ENCODE results near the gene SEC31B. TPM values are rescaled to one million over a fixed set of nuclear protein-coding genes. Genes with fewer than 3 reads are reported as not detected.

The SEC31B gene
- total and polyA plus RNA-seq, 3 experiments from 2014 or later, result 2.3 to 15.8 (median 15.4) TPM

DNA sequence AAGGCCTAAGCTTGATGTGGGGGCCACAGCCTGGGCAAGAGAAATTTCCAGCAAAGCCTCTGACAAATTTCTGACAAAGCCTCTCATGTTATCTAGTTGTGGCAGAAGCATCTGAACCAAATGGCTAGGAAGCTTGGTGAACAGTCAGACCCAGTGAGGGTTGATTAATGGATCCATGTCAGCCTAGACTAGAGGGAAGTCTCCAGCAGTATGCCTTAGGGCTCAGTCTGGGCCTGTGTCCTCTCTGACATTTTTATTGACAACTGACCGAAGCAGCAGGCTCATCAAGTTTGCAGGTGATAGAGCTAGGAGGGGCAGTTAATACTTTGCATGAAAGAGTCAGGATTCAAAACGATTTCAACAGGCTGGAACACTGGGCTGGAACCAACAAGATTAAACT lies 41.3 kb upstream of the SEC31B start:
- Mint-ChIP-seq H3K9me3 (no peaks in the 10 kb centered on the region), H3K27ac (no peak overlapping the region), H3K4me1 (peaks cover 13 to 18% (median 17%) of the 10 kb centered on the region in 3 donors), H3K4me3 (peak overlapping the region in 3 of 7 donors; percentile 29 to 69 (median 38)), H3K36me3 (peaks cover 5 to 29% (median 11%) of the 10 kb centered on the region in 3 donors), H3K27me3 (peaks cover 31 to 35% of the 10 kb centered on the region in 2 donors)
- no peaks in the 10 kb centered on the region for H3K9me3 ChIP-seq (ENCODE audit: low read length)
- H3K36me3 ChIP-seq (ENCODE audit: insufficient read depth, low read length), result no peaks in the 10 kb centered on the region
- H3K27ac ChIP-seq (ENCODE audit: low read depth, low read length), result no peak overlapping the region
- ChIA-PET POLR2A (interaction anchor here (1.0 kb wide), 1 partner anchor 10 kb away, joined by 4 read pairs; no protein-coding TSS in a partner anchor), CTCF (interaction anchor here (0.7 to 3.5 kb wide), 3 partner anchors 11 to 182 kb away, joined by 3 to 17 read pairs (median 4); no protein-coding TSS in a partner anchor)
- DNase-seq, result no peak
- H3K4me1 ChIP-seq (ENCODE audit: insufficient read depth, low read length), result peaks cover 13% of the 10 kb centered on the region
- H3K27me3 ChIP-seq (ENCODE audit: insufficient read depth, low read length, poor library complexity, severe bottlenecking), result peaks cover 14% of the 10 kb centered on the region
- H3K4me3 ChIP-seq (ENCODE audit: low read length), result no peak overlapping the region

DNA sequence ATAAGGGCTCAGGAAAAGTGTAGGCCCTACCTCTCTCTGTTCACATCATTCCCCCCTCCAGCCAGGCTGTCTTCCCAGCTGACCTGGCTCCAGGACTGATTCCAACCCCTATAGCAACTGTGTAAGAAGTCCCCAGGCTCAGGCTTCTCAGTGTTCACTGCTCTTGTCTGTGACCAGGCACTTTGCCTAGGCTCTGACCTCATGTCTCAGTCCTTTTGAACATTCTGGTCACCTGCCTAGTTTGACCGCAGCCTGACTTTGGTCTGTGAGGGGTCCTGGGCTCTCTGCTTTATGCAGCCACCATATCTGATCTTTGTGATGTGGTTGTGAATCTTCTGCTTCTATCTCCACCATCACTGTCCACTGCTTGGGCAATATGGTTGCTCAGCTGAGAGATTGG lies 40.6 kb upstream of the SEC31B start:
- Histone ChIP-seq H3K9me3 (ENCODE audit: low read length) (no peaks in the 10 kb centered on the region), H3K4me3 (ENCODE audit: low read length) (no peak overlapping the region), H3K4me1 (ENCODE audit: insufficient read depth, low read length) (peaks cover 13% of the 10 kb centered on the region), H3K27ac (ENCODE audit: low read depth, low read length) (no peak overlapping the region), H3K36me3 (ENCODE audit: insufficient read depth, low read length) (no peaks in the 10 kb centered on the region), H3K27me3 (ENCODE audit: insufficient read depth, low read length, poor library complexity, severe bottlenecking) (peaks cover 12% of the 10 kb centered on the region)
- peaks cover 26 to 35% of the 10 kb centered on the region in 2 donors for H3K27me3 Mint-ChIP-seq
- peaks cover 13 to 18% (median 17%) of the 10 kb centered on the region in 3 donors for H3K4me1 Mint-ChIP-seq
- H3K36me3 Mint-ChIP-seq, result peaks cover 5 to 33% (median 14%) of the 10 kb centered on the region in 3 donors
- ChIA-PET CTCF (interaction anchor here (0.7 to 3.5 kb wide), 2 partner anchors 10 to 183 kb away, joined by 3 to 17 read pairs; no protein-coding TSS in a partner anchor), POLR2A (interaction anchor here (1.0 kb wide), 1 partner anchor 9 kb away, joined by 4 read pairs; no protein-coding TSS in a partner anchor)
- no peak for DNase-seq
- no peak overlapping the region for H3K4me3 Mint-ChIP-seq
- no peaks in the 10 kb centered on the region for H3K9me3 Mint-ChIP-seq
- H3K27ac Mint-ChIP-seq, result no peak overlapping the region

- H3K27me3 Mint-ChIP-seq, result no peaks in the 10 kb centered on the region
These were observed 35.2 kb upstream of the SEC31B start for GRCh38 chr10:100554902-100555301.

GRCh38 chr10:100553929-100554328 lies 34.3 kb upstream of the SEC31B start:
- POLR2A ChIA-PET, result no interaction called here
- CTCF ChIA-PET, result no interaction called here
- H3K27ac Mint-ChIP-seq, result peak overlapping the region in 1 of 8 donors; percentile 19

More at GRCh38 chr10:100554902-100555301, 35.2 kb upstream of the SEC31B start:
- H3K4me3 Mint-ChIP-seq, result no peak overlapping the region
- peaks cover 9 to 68% (median 12%) of the 10 kb centered on the region in 3 donors for H3K36me3 Mint-ChIP-seq
- peaks cover 2% of the 10 kb centered on the region for H3K36me3 ChIP-seq (ENCODE audit: insufficient read depth, low read length)
- H3K27ac Mint-ChIP-seq, result no peak overlapping the region
- H3K4me1 Mint-ChIP-seq, result peaks cover 0 to 4% (median 0%) of the 10 kb centered on the region in 3 donors
- CTCF ChIA-PET, result interaction anchor here (1.1 kb wide), 1 partner anchor 20 kb away, joined by 3 read pairs; no protein-coding TSS in a partner anchor
- no peaks in the 10 kb centered on the region for H3K9me3 Mint-ChIP-seq
- no peak for DNase-seq
- POLR2A ChIA-PET, result no interaction called here
- no peak overlapping the region for H3K27ac ChIP-seq (ENCODE audit: low read depth, low read length)
- no peaks in the 10 kb centered on the region for H3K27me3 ChIP-seq (ENCODE audit: insufficient read depth, low read length, poor library complexity, severe bottlenecking)
- H3K4me1 ChIP-seq (ENCODE audit: insufficient read depth, low read length), result no peaks in the 10 kb centered on the region
- H3K4me3 ChIP-seq (ENCODE audit: low read length), result no peak overlapping the region
- no peaks in the 10 kb centered on the region for H3K9me3 ChIP-seq (ENCODE audit: low read length)

GRCh38 chr10:100551738-100552137 lies 32.1 kb upstream of the SEC31B start:
- Histone ChIP-seq H3K4me3 (ENCODE audit: low read length) (no peak overlapping the region), H3K36me3 (ENCODE audit: insufficient read depth, low read length) (peaks cover 30% of the 10 kb centered on the region), H3K27ac (ENCODE audit: low read depth, low read length) (no peak overlapping the region), H3K27me3 (ENCODE audit: insufficient read depth, low read length, poor library complexity, severe bottlenecking) (no peaks in the 10 kb centered on the region), H3K4me1 (ENCODE audit: insufficient read depth, low read length) (no peaks in the 10 kb centered on the region), H3K9me3 (ENCODE audit: low read length) (no peaks in the 10 kb centered on the region)
- POLR2A ChIA-PET, result no interaction called here
- DNase-seq, result no peak
- Mint-ChIP-seq H3K4me1 (peaks cover 0 to 2% (median 0%) of the 10 kb centered on the region in 3 donors), H3K9me3 (no peaks in the 10 kb centered on the region), H3K27me3 (no peaks in the 10 kb centered on the region), H3K27ac (no peak overlapping the region), H3K4me3 (no peak overlapping the region), H3K36me3 (peaks cover 15 to 81% (median 24%) of the 10 kb centered on the region in 3 donors)
- CTCF ChIA-PET, result interaction anchor here (1.3 to 1.4 kb wide), 2 partner anchors 11 to 12 kb away, joined by 3 to 4 read pairs; no protein-coding TSS in a partner anchor

More at GRCh38 chr10:100553929-100554328, 34.3 kb upstream of the SEC31B start:
- H3K4me3 Mint-ChIP-seq, result no peak overlapping the region
- peaks cover 12% of the 10 kb centered on the region for H3K36me3 ChIP-seq (ENCODE audit: insufficient read depth, low read length)
- H3K27ac ChIP-seq (ENCODE audit: low read depth, low read length), result no peak overlapping the region
- no peaks in the 10 kb centered on the region for H3K27me3 Mint-ChIP-seq
- no peaks in the 10 kb centered on the region for H3K9me3 Mint-ChIP-seq
- no peak overlapping the region for H3K4me3 ChIP-seq (ENCODE audit: low read length)
- H3K9me3 ChIP-seq (ENCODE audit: low read length), result no peaks in the 10 kb centered on the region
- H3K36me3 Mint-ChIP-seq, result peaks cover 12 to 77% (median 13%) of the 10 kb centered on the region in 3 donors
- no peak for DNase-seq
- no peaks in the 10 kb centered on the region for H3K4me1 ChIP-seq (ENCODE audit: insufficient read depth, low read length)
- peaks cover 0 to 4% (median 0%) of the 10 kb centered on the region in 3 donors for H3K4me1 Mint-ChIP-seq
- H3K27me3 ChIP-seq (ENCODE audit: insufficient read depth, low read length, poor library complexity, severe bottlenecking), result no peaks in the 10 kb centered on the region

DNA sequence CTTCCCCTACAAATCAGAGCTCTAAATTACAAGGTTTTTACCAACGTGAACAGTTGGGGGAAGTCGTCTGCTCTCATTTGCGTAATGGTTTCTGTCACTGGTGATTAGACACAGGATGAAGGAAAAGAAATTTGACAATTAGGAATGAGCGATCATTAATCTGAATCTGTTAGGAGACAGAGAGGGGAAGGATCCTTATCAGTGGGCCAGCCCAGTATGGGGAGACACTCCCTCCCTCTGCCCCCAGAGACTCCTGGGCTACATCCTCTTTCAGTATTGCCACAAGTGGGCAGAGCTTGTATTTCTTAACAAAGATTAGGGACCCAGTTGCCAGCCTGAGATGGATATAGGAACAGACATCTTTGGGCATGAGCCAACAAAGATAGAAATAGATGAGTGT lies 31.5 kb upstream of the SEC31B start:
- Histone ChIP-seq H3K9me3 (ENCODE audit: low read length) (no peaks in the 10 kb centered on the region), H3K4me3 (ENCODE audit: low read length) (no peak overlapping the region), H3K36me3 (ENCODE audit: insufficient read depth, low read length) (peaks cover 30% of the 10 kb centered on the region), H3K27me3 (ENCODE audit: insufficient read depth, low read length, poor library complexity, severe bottlenecking) (no peaks in the 10 kb centered on the region), H3K27ac (ENCODE audit: low read depth, low read length) (no peak overlapping the region), H3K4me1 (ENCODE audit: insufficient read depth, low read length) (no peaks in the 10 kb centered on the region)
- CTCF ChIA-PET, result interaction anchor here (1.3 to 1.4 kb wide), 2 partner anchors 11 to 12 kb away, joined by 3 to 4 read pairs; no protein-coding TSS in a partner anchor
- no peaks in the 10 kb centered on the region for H3K9me3 Mint-ChIP-seq
- H3K4me1 Mint-ChIP-seq, result peaks cover 0 to 2% (median 0%) of the 10 kb centered on the region in 3 donors
- H3K36me3 Mint-ChIP-seq, result peaks cover 15 to 80% (median 25%) of the 10 kb centered on the region in 3 donors
- H3K27ac Mint-ChIP-seq, result no peak overlapping the region
- H3K4me3 Mint-ChIP-seq, result no peak overlapping the region
- no peaks in the 10 kb centered on the region for H3K27me3 Mint-ChIP-seq
- no peak for DNase-seq
- POLR2A ChIA-PET, result interaction anchor here (1.0 kb wide), 2 partner anchors 9 to 15 kb away, joined by 4 to 6 read pairs; partner anchors contain the start of gene HIF1AN

DNA sequence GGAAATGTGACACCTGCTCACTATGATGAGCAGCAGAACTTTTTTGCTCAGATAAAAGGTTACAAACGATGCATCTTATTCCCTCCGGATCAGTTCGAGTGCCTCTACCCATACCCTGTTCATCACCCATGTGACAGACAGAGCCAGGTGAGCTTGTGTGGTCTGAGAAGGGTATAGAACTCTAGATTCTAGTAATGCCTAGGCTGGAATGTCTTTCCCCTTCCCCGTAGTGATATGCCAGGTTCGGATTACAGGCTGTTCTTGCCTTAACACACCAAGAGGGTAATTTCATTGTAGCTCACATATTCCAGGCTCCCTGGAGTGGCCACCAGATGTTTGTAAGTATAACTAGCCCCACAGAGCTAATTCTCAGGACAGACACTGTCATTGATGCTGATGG lies 25.3 kb upstream of the SEC31B start:
- Mint-ChIP-seq H3K4me3 (no peak overlapping the region), H3K27ac (no peak overlapping the region), H3K27me3 (no peaks in the 10 kb centered on the region), H3K36me3 (peaks cover 17 to 95% (median 31%) of the 10 kb centered on the region in 3 donors), H3K9me3 (no peaks in the 10 kb centered on the region), H3K4me1 (peaks cover 4 to 5% (median 5%) of the 10 kb centered on the region in 3 donors)
- ChIA-PET POLR2A (no interaction called here), CTCF (interaction anchor here (1.2 to 1.7 kb wide), 6 partner anchors 9 to 69 kb away, joined by 3 to 6 read pairs (median 4); partner anchors contain the start of genes HIF1AN and SEC31B)
- no peak for DNase-seq
- Histone ChIP-seq H3K27ac (ENCODE audit: low read depth, low read length) (no peak overlapping the region), H3K9me3 (ENCODE audit: low read length) (no peaks in the 10 kb centered on the region), H3K36me3 (ENCODE audit: insufficient read depth, low read length) (peaks cover 67% of the 10 kb centered on the region), H3K4me1 (ENCODE audit: insufficient read depth, low read length) (no peaks in the 10 kb centered on the region), H3K4me3 (ENCODE audit: low read length) (no peak overlapping the region), H3K27me3 (ENCODE audit: insufficient read depth, low read length, poor library complexity, severe bottlenecking) (no peaks in the 10 kb centered on the region)

GRCh38 chr10:100537475-100537874 lies 17.8 kb upstream of the SEC31B start:
- no peaks in the 10 kb centered on the region for H3K27me3 ChIP-seq (ENCODE audit: insufficient read depth, low read length, poor library complexity, severe bottlenecking)
- H3K36me3 ChIP-seq (ENCODE audit: insufficient read depth, low read length), result peaks cover 20% of the 10 kb centered on the region
- H3K4me3 Mint-ChIP-seq, result peak overlapping the region in 3 of 7 donors; percentile 54 to 80 (median 68)
- H3K9me3 Mint-ChIP-seq, result no peaks in the 10 kb centered on the region
- H3K9me3 ChIP-seq (ENCODE audit: low read length), result no peaks in the 10 kb centered on the region
- H3K4me1 ChIP-seq (ENCODE audit: insufficient read depth, low read length), result peaks cover 36% of the 10 kb centered on the region
- POLR2A ChIA-PET, result no interaction called here
- DNase-seq, result no peak
- H3K4me1 Mint-ChIP-seq, result peaks cover 10 to 13% (median 13%) of the 10 kb centered on the region in 3 donors
- H3K27ac ChIP-seq (ENCODE audit: low read depth, low read length), result no peak overlapping the region
- H3K27me3 Mint-ChIP-seq, result peaks cover 0 to 1% of the 10 kb centered on the region in 2 donors
- peaks cover 0 to 49% (median 13%) of the 10 kb centered on the region in 3 donors for H3K36me3 Mint-ChIP-seq
- no peak overlapping the region for H3K4me3 ChIP-seq (ENCODE audit: low read length)
- CTCF ChIA-PET, result interaction anchor here (2.3 to 3.0 kb wide), 2 partner anchors 19 to 54 kb away, joined by 14 to 18 read pairs; no protein-coding TSS in a partner anchor
- H3K27ac Mint-ChIP-seq, result peak overlapping the region in 1 of 8 donors; percentile 6

Data from CD8-positive, alpha-beta memory T cell (primary cell).